ENCODE data around the gene DPYSL4.

GRCh38 chr10:132236881-132237280 is 50.1 kb downstream of the DPYSL4 start:
- TF ChIP-seq REST (IDR thresholded peaks at IDR 0.05; ENCODE audit: insufficient read depth in 1 of 2, low read depth in 2 of 2, low read length in 2 of 2) (no peak), POLR2AphosphoS5 (IDR thresholded peaks at IDR 0.05; ENCODE audit: low read depth, low read length) (no peak), SIN3A (IDR thresholded peaks at IDR 0.05; ENCODE audit: borderline replicate concordance, insufficient read depth, low read length) (no peak), TAF1 (IDR thresholded peaks at IDR 0.05; ENCODE audit: borderline replicate concordance, insufficient read depth, low read length) (no peak), FOXP2 (optimal IDR thresholded peaks at IDR 0.05; ENCODE audit: borderline replicate concordance, extremely low read depth, extremely low read length, insufficient read depth) (no peak)

Measured in PFSK-1 (cell line).